SU-DHL-6 (cell line): ENCODE data around the gene PYGB.

ENCODE experiments used
- EZH2phosphoT487 ChIP-seq: fragments of 200-600 bp; sonication (generic), shearing (Covaris generic); conservative IDR thresholded peaks from 2 replicates; pipeline ENCODE4 v1.6.1; 2018; ENCODE audit warnings: mild to moderate bottlenecking, antibody characterized with exemption, low read length, moderate library complexity, mixed read lengths
- TF ChIP-seq, protein P1 (sequence below): fragments of 200-600 bp; sonication (generic); IDR thresholded peaks from one replicate; pipeline ENCODE4 v1.5.1; 2017; ENCODE audit warnings: antibody characterized with exemption, mild to moderate bottlenecking, low read length, moderate library complexity; ENCODE audit not compliant: insufficient read depth, poor library complexity, severe bottlenecking

- TF ChIP-seq, protein P1, sequence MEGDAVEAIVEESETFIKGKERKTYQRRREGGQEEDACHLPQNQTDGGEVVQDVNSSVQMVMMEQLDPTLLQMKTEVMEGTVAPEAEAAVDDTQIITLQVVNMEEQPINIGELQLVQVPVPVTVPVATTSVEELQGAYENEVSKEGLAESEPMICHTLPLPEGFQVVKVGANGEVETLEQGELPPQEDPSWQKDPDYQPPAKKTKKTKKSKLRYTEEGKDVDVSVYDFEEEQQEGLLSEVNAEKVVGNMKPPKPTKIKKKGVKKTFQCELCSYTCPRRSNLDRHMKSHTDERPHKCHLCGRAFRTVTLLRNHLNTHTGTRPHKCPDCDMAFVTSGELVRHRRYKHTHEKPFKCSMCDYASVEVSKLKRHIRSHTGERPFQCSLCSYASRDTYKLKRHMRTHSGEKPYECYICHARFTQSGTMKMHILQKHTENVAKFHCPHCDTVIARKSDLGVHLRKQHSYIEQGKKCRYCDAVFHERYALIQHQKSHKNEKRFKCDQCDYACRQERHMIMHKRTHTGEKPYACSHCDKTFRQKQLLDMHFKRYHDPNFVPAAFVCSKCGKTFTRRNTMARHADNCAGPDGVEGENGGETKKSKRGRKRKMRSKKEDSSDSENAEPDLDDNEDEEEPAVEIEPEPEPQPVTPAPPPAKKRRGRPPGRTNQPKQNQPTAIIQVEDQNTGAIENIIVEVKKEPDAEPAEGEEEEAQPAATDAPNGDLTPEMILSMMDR = no peak
- no peak for TF ChIP-seq EZH2phosphoT487
Observed at GRCh38 chr20:25282796-25283195, 34.9 kb downstream of the PYGB start.
